Measurements from ENCODE around the gene KCNJ12. TPM values are rescaled to one million over a fixed set of nuclear protein-coding genes. Genes with fewer than 3 reads are reported as not detected.

KCNJ12 gene
- total RNA-seq, 1 experiment from 2014 or later, result 2.3 TPM

DNA sequence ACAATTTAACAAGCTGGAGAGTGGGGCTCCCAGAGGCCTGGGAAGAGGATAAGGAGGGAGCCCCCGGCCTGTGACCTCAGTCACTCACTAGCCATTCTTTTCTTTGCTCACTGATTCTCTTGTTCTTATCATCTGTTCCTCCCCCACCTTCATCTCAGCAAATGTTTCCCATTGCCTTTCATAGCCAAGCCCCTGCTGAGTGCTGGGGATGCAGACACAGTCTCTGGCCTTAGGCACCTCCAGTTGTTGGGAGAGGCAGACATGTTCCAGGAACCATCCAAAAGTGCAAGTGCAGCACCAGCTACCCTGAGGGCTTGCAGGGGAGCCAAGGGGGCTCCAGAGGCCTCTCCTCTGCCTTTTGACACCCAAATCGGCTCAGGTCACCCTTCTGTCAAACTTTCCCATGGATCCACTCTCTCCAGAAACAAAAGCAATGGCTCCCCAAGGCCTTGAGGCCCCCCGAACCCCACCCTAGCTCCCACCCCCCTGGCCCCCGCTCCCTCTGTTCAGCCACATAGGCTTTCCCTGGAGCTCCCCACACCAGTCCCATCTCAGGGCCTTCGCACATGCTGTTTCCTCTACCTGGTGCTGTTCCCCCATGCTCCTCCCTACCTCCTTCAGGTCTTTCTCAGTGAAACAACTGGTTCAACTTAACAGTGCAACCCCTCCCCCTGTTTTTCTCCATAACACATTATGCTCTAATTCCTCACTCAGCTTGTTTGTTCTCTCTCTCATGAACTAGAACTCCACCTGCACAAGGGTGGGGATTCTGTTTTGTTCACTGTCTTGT is 14.9 kb upstream of the KCNJ12 start:
- Mint-ChIP-seq H3K27me3 (ENCODE audit: low read depth) (no peaks in the 10 kb centered on the region), H3K9me3 (peaks cover 4% of the 10 kb centered on the region), H3K36me3 (no peaks in the 10 kb centered on the region), H3K27ac (no peak overlapping the region), H3K4me3 (no peak overlapping the region), H3K4me1 (peaks cover 15% of the 10 kb centered on the region)
- TF ChIP-seq SP1 (CRISPR knock-in tag; conservative IDR thresholded peaks at IDR 0.05), result no peak
- TF ChIP-seq CREB1 (CRISPR knock-in tag; IDR thresholded peaks at IDR 0.05), result no peak
- TF ChIP-seq, protein P1, sequence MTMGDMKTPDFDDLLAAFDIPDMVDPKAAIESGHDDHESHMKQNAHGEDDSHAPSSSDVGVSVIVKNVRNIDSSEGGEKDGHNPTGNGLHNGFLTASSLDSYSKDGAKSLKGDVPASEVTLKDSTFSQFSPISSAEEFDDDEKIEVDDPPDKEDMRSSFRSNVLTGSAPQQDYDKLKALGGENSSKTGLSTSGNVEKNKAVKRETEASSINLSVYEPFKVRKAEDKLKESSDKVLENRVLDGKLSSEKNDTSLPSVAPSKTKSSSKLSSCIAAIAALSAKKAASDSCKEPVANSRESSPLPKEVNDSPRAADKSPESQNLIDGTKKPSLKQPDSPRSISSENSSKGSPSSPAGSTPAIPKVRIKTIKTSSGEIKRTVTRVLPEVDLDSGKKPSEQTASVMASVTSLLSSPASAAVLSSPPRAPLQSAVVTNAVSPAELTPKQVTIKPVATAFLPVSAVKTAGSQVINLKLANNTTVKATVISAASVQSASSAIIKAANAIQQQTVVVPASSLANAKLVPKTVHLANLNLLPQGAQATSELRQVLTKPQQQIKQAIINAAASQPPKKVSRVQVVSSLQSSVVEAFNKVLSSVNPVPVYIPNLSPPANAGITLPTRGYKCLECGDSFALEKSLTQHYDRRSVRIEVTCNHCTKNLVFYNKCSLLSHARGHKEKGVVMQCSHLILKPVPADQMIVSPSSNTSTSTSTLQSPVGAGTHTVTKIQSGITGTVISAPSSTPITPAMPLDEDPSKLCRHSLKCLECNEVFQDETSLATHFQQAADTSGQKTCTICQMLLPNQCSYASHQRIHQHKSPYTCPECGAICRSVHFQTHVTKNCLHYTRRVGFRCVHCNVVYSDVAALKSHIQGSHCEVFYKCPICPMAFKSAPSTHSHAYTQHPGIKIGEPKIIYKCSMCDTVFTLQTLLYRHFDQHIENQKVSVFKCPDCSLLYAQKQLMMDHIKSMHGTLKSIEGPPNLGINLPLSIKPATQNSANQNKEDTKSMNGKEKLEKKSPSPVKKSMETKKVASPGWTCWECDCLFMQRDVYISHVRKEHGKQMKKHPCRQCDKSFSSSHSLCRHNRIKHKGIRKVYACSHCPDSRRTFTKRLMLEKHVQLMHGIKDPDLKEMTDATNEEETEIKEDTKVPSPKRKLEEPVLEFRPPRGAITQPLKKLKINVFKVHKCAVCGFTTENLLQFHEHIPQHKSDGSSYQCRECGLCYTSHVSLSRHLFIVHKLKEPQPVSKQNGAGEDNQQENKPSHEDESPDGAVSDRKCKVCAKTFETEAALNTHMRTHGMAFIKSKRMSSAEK (CRISPR knock-in tag; IDR thresholded peaks at IDR 0.05; ENCODE audit: borderline replicate concordance), result no peak
- TF ChIP-seq, protein P2, sequence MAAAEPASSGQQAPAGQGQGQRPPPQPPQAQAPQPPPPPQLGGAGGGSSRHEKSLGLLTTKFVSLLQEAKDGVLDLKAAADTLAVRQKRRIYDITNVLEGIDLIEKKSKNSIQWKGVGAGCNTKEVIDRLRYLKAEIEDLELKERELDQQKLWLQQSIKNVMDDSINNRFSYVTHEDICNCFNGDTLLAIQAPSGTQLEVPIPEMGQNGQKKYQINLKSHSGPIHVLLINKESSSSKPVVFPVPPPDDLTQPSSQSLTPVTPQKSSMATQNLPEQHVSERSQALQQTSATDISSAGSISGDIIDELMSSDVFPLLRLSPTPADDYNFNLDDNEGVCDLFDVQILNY (CRISPR knock-in tag; IDR thresholded peaks at IDR 0.05), result no peak
- TF ChIP-seq IRF2 (CRISPR knock-in tag; IDR thresholded peaks at IDR 0.05; ENCODE audit: borderline replicate concordance, low read depth), result no peak
- TF ChIP-seq, protein P3, sequence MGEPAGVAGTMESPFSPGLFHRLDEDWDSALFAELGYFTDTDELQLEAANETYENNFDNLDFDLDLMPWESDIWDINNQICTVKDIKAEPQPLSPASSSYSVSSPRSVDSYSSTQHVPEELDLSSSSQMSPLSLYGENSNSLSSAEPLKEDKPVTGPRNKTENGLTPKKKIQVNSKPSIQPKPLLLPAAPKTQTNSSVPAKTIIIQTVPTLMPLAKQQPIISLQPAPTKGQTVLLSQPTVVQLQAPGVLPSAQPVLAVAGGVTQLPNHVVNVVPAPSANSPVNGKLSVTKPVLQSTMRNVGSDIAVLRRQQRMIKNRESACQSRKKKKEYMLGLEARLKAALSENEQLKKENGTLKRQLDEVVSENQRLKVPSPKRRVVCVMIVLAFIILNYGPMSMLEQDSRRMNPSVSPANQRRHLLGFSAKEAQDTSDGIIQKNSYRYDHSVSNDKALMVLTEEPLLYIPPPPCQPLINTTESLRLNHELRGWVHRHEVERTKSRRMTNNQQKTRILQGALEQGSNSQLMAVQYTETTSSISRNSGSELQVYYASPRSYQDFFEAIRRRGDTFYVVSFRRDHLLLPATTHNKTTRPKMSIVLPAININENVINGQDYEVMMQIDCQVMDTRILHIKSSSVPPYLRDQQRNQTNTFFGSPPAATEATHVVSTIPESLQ (CRISPR knock-in tag; IDR thresholded peaks at IDR 0.05), result no peak
- no peak for TF ChIP-seq ZNF263 (CRISPR knock-in tag; IDR thresholded peaks at IDR 0.05; ENCODE audit: low read depth)
- TF ChIP-seq, protein P4, sequence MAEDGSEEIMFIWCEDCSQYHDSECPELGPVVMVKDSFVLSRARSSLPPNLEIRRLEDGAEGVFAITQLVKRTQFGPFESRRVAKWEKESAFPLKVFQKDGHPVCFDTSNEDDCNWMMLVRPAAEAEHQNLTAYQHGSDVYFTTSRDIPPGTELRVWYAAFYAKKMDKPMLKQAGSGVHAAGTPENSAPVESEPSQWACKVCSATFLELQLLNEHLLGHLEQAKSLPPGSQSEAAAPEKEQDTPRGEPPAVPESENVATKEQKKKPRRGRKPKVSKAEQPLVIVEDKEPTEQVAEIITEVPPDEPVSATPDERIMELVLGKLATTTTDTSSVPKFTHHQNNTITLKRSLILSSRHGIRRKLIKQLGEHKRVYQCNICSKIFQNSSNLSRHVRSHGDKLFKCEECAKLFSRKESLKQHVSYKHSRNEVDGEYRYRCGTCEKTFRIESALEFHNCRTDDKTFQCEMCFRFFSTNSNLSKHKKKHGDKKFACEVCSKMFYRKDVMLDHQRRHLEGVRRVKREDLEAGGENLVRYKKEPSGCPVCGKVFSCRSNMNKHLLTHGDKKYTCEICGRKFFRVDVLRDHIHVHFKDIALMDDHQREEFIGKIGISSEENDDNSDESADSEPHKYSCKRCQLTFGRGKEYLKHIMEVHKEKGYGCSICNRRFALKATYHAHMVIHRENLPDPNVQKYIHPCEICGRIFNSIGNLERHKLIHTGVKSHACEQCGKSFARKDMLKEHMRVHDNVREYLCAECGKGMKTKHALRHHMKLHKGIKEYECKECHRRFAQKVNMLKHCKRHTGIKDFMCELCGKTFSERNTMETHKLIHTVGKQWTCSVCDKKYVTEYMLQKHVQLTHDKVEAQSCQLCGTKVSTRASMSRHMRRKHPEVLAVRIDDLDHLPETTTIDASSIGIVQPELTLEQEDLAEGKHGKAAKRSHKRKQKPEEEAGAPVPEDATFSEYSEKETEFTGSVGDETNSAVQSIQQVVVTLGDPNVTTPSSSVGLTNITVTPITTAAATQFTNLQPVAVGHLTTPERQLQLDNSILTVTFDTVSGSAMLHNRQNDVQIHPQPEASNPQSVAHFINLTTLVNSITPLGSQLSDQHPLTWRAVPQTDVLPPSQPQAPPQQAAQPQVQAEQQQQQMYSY (CRISPR knock-in tag; IDR thresholded peaks at IDR 0.05), result no peak
- TF ChIP-seq MXD4 (CRISPR knock-in tag; IDR thresholded peaks at IDR 0.05; ENCODE audit: borderline replicate concordance), result no peak
- no peak for TF ChIP-seq ESRRA (CRISPR knock-in tag; IDR thresholded peaks at IDR 0.05; ENCODE audit: borderline replicate concordance)
- TF ChIP-seq PRRX2 (CRISPR knock-in tag; IDR thresholded peaks at IDR 0.05), result no peak
- TF ChIP-seq TCF7 (CRISPR knock-in tag; IDR thresholded peaks at IDR 0.05; ENCODE audit: low read depth), result no peak
- no peak for TF ChIP-seq ZNF396 (CRISPR knock-in tag; IDR thresholded peaks at IDR 0.05; ENCODE audit: borderline replicate concordance)
- no peak for TF ChIP-seq ELF4 (CRISPR knock-in tag; IDR thresholded peaks at IDR 0.05; ENCODE audit: low read depth)
- no peak for TF ChIP-seq CBFB (CRISPR knock-in tag; IDR thresholded peaks at IDR 0.05; ENCODE audit: low read depth)
- TF ChIP-seq, protein P5, sequence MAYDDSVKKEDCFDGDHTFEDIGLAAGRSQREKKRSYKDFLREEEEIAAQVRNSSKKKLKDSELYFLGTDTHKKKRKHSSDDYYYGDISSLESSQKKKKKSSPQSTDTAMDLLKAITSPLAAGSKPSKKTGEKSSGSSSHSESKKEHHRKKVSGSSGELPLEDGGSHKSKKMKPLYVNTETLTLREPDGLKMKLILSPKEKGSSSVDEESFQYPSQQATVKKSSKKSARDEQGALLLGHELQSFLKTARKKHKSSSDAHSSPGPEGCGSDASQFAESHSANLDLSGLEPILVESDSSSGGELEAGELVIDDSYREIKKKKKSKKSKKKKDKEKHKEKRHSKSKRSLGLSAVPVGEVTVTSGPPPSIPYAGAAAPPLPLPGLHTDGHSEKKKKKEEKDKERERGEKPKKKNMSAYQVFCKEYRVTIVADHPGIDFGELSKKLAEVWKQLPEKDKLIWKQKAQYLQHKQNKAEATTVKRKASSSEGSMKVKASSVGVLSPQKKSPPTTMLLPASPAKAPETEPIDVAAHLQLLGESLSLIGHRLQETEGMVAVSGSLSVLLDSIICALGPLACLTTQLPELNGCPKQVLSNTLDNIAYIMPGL (CRISPR knock-in tag; IDR thresholded peaks at IDR 0.05), result no peak
- no peak for TF ChIP-seq TEAD4 (CRISPR knock-in tag; IDR thresholded peaks at IDR 0.05)
- TF ChIP-seq, protein P6, sequence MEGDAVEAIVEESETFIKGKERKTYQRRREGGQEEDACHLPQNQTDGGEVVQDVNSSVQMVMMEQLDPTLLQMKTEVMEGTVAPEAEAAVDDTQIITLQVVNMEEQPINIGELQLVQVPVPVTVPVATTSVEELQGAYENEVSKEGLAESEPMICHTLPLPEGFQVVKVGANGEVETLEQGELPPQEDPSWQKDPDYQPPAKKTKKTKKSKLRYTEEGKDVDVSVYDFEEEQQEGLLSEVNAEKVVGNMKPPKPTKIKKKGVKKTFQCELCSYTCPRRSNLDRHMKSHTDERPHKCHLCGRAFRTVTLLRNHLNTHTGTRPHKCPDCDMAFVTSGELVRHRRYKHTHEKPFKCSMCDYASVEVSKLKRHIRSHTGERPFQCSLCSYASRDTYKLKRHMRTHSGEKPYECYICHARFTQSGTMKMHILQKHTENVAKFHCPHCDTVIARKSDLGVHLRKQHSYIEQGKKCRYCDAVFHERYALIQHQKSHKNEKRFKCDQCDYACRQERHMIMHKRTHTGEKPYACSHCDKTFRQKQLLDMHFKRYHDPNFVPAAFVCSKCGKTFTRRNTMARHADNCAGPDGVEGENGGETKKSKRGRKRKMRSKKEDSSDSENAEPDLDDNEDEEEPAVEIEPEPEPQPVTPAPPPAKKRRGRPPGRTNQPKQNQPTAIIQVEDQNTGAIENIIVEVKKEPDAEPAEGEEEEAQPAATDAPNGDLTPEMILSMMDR (IDR thresholded peaks at IDR 0.05), result no peak
- TF ChIP-seq OVOL2 (CRISPR knock-in tag; IDR thresholded peaks at IDR 0.05; ENCODE audit: borderline replicate concordance), result no peak
- no peak for ATAC-seq
- ChIA-PET CTCF (interaction anchor here (0.6 kb wide), 2 partner anchors 150 to 736 kb away, joined by 4 to 5 read pairs; no protein-coding TSS in a partner anchor), POLR2A (no interaction called here)
- DNase-seq (ENCODE audit: low spot score), result no peak
